H1 (cell line): ENCODE data around the gene CUL2. TPM values are rescaled to one million over a fixed set of nuclear protein-coding genes. Genes with fewer than 3 reads are reported as not detected.

Experiments used
- KDM1A ChIP-seq: fragments of 200-600, 300-600 bp; sonication (generic); IDR thresholded peaks from 2 replicates; pipeline ENCODE4 v1.7.1; 2016; ENCODE audit warnings: mild to moderate bottlenecking, low read length, borderline replicate concordance
- MAFK ChIP-seq: IDR thresholded peaks from 2 replicates; pipeline ENCODE4 v1.6.1; 2012; ENCODE audit warnings: low read depth, mild to moderate bottlenecking, improper control_type of control experiment, low read length
- RBBP5 ChIP-seq: IDR thresholded peaks from 2 replicates; pipeline ENCODE4 v1.7.1; 2012; ENCODE audit warnings: low read depth, mild to moderate bottlenecking, inconsistent platforms, low read length, moderate library complexity, borderline replicate concordance
- SAP30 ChIP-seq: fragments of 300-600 bp; sonication (generic); IDR thresholded peaks from 2 replicates; pipeline ENCODE4 v1.7.1; 2012; ENCODE audit warnings: low read length, moderate library complexity, mild to moderate bottlenecking, inconsistent platforms; ENCODE audit not compliant: insufficient read depth, insufficient replicate concordance
- SUZ12 ChIP-seq: fragments of 200-600 bp; sonication (generic); IDR thresholded peaks from 2 replicates; pipeline ENCODE4 v1.6.1; 2012; ENCODE audit warnings: mild to moderate bottlenecking, inconsistent platforms, low read length, moderate library complexity, mixed read lengths
- TAF7 ChIP-seq: optimal IDR thresholded peaks from 2 replicates; pipeline ENCODE3; 2011; ENCODE audit warnings: low read depth, mild to moderate bottlenecking, inconsistent platforms, low read length, moderate library complexity, borderline replicate concordance
- polyA plus RNA-seq, 7 experiments: library from polyadenylated mRNA; depleted of rRNA in 3 of 7; stranded (reverse) in 5 of 7; unstranded in 2 of 7; fragments of >200 nt in 5 of 7; fragments of 200-250 nt in 2 of 7; gene quantifications; 1 replicate in 5 of 7; 2 replicates in 1 of 7; 4 replicates in 1 of 7; pipeline versions ENCODE4 v1.2.1 to v1.2.3, GENCODE V29; 2011 to 2013; ENCODE audit warnings: missing spikeins in 2 of 7, mixed read lengths in 2 of 7
- total RNA-seq: library from RNA; stranded (reverse); fragmentation: NEBNext Ultra II Directional; extraction: Animal tissue kit (Norgen Biotek cat#: 25700); gene quantifications from 2 replicates; pipeline ENCODE4 v1.2.1, GENCODE V29; 2021
- TF ChIP-seq, protein P1 (sequence below), 3 experiments: IDR thresholded peaks; 1 replicate in 2 of 3; 2 replicates in 1 of 3; pipeline versions ENCODE4 v1.5.1 to v1.6.1; 2011; ENCODE audit warnings: low read length in 3 of 3, mild to moderate bottlenecking in 3 of 3, inconsistent platforms in 2 of 3, low read depth in 1 of 3, moderate library complexity in 1 of 3; ENCODE audit not compliant: insufficient read depth in 1 of 3; ENCODE audit errors: control extremely low read depth in 1 of 3

CUL2 gene
- total and polyA plus RNA-seq, 2 of the 8 experiments (the other 6 are each of a cell fraction or from before 2014, with no cell fraction given), result 10.2 to 43.1 TPM

DNA sequence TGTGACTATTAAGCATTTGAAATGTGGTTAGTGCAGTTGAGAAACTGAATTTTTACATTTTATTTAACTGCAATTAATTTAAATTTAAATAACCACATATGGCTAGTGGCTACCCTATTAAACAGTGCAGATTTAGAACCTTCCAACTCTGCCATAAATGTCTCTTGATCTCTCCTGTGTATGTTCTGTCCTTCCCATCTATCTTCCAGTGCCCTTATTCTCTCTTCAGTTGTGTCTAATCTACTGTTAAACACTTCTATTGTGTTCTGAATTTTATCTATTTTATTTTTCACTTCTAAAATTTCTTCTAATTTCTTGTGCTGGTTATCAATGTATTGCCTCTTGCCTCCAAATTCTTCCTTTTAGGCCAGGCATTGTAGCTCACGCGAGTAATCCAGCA, 105.0 kb downstream of the CUL2 start (continued):
- TF ChIP-seq, protein P1, sequence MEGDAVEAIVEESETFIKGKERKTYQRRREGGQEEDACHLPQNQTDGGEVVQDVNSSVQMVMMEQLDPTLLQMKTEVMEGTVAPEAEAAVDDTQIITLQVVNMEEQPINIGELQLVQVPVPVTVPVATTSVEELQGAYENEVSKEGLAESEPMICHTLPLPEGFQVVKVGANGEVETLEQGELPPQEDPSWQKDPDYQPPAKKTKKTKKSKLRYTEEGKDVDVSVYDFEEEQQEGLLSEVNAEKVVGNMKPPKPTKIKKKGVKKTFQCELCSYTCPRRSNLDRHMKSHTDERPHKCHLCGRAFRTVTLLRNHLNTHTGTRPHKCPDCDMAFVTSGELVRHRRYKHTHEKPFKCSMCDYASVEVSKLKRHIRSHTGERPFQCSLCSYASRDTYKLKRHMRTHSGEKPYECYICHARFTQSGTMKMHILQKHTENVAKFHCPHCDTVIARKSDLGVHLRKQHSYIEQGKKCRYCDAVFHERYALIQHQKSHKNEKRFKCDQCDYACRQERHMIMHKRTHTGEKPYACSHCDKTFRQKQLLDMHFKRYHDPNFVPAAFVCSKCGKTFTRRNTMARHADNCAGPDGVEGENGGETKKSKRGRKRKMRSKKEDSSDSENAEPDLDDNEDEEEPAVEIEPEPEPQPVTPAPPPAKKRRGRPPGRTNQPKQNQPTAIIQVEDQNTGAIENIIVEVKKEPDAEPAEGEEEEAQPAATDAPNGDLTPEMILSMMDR (IDR thresholded peaks at IDR 0.05; ENCODE audit: control extremely low read depth in 1 of 3, insufficient read depth in 1 of 3, low read depth in 1 of 3, low read length in 3 of 3), result no peak
- TF ChIP-seq SUZ12, result no peak
- no peak for TF ChIP-seq MAFK
- TF ChIP-seq SAP30, result no peak
- TF ChIP-seq KDM1A, result no peak
- no peak for TF ChIP-seq RBBP5
- no peak for TF ChIP-seq TAF7
